ENCODE results near the gene CCDC70.

The CCDC70 gene

GRCh38 chr13:51838240-51838846 is 23.4 kb upstream of the CCDC70 start:
- H3K27me3 ChIP-seq (ENCODE audit: insufficient read depth, poor library complexity, severe bottlenecking) = no peaks in the 10 kb centered on the region
- H3K27ac ChIP-seq (replicated peaks) = no peak overlapping the region
- TF ChIP-seq SPI1 (IDR thresholded peaks at IDR 0.05; ENCODE audit: borderline replicate concordance, low read depth) (no peak), CTCF (IDR thresholded peaks at IDR 0.05; ENCODE audit: insufficient read depth, low read length) (no peak), REST (IDR thresholded peaks at IDR 0.05; ENCODE audit: insufficient replicate concordance, low read depth) (no peak), GABPA (IDR thresholded peaks at IDR 0.05; ENCODE audit: low read depth) (no peak), POLR2AphosphoS5 (IDR thresholded peaks at IDR 0.05; ENCODE audit: low read depth) (no peak)
- no peak overlapping the region for H3K4me3 ChIP-seq (replicated peaks; ENCODE audit: insufficient read depth, low read length)
- DNase-seq (ENCODE audit: low read depth in 1 of 2, low spot score in 1 of 2) = no peak

- H3K27ac ChIP-seq (replicated peaks) = no peak overlapping the region
- TF ChIP-seq CTCF (IDR thresholded peaks at IDR 0.05; ENCODE audit: insufficient read depth, low read length) (no peak), POLR2AphosphoS5 (IDR thresholded peaks at IDR 0.05; ENCODE audit: low read depth) (no peak), REST (IDR thresholded peaks at IDR 0.05; ENCODE audit: insufficient replicate concordance, low read depth) (no peak), GABPA (IDR thresholded peaks at IDR 0.05; ENCODE audit: low read depth) (no peak), SPI1 (IDR thresholded peaks at IDR 0.05; ENCODE audit: borderline replicate concordance, low read depth) (no peak)
- no peak overlapping the region for H3K4me3 ChIP-seq (replicated peaks; ENCODE audit: insufficient read depth, low read length)
- no peaks in the 10 kb centered on the region for H3K27me3 ChIP-seq (ENCODE audit: insufficient read depth, poor library complexity, severe bottlenecking)
- DNase-seq (ENCODE audit: low read depth in 1 of 2, low spot score in 1 of 2) = no peak
These were observed 21.8 kb upstream of the CCDC70 start for GRCh38 chr13:51839711-51840540.

GRCh38 chr13:51840917-51841316 is 20.9 kb upstream of the CCDC70 start:
- Histone ChIP-seq H3K4me3 (replicated peaks; ENCODE audit: insufficient read depth, low read length) (no peak overlapping the region), H3K27ac (replicated peaks) (no peak overlapping the region), H3K27me3 (ENCODE audit: insufficient read depth, poor library complexity, severe bottlenecking) (no peaks in the 10 kb centered on the region)
- no peak for DNase-seq (ENCODE audit: low read depth in 1 of 2, low spot score in 1 of 2)
- TF ChIP-seq POLR2AphosphoS5 (IDR thresholded peaks at IDR 0.05; ENCODE audit: low read depth) (no peak), CTCF (IDR thresholded peaks at IDR 0.05; ENCODE audit: insufficient read depth, low read length) (no peak)
